Panc1 (cell line): ENCODE measurements around the gene DCHS2. TPM values are rescaled to one million over a fixed set of nuclear protein-coding genes. Genes with fewer than 3 reads are reported as not detected.

Source experiments
- ATAC-seq: fragments of 200-7000 bp; cut with Tn5 transposase; 2 replicates; pipeline ENCODE4 v1.9.1; 2020; ENCODE audit warnings: mild to moderate bottlenecking, moderate library complexity
- BruUV-seq: library from RNA; stranded (reverse); fragments of 400-500 nt; replicated peaks from 2 replicates; lab custom pipeline; 2021; lab: Mats Ljungman, UMichigan
- CTCF ChIA-PET: fragments of 300-600 bp; sonication (Branson Sonifier 250); formaldehyde crosslinking; loops from one replicate; lab custom pipeline; 2022; ENCODE audit warnings: antibody characterized with exemption; lab: Charles Lee
- POLR2A ChIA-PET: fragments of 300-600 bp; sonication (Branson Sonifier 250); formaldehyde crosslinking; loops from one replicate; lab custom pipeline; 2022; ENCODE audit warnings: antibody characterized with exemption; lab: Charles Lee
- DNase-seq: peaks from one replicate; pipeline ENCODE4 v3.0.0-alpha.2; 2010; ENCODE audit warnings: low read depth, low spot score
- H3K27ac ChIP-seq: 2 replicates; pipeline ENCODE4 v1.5.1; 2011; ENCODE audit warnings: mild to moderate bottlenecking, low read length, inconsistent platforms
- H3K27me3 ChIP-seq: fragments of 200-500 bp; sonication (Bioruptor generic); 2 replicates; pipeline ENCODE4 v1.6.0; 2014; ENCODE audit warnings: low read length, inconsistent platforms; ENCODE audit not compliant: control insufficient read depth, insufficient read depth
- H3K36me3 ChIP-seq: fragments of 200-500 bp; sonication (Bioruptor generic); 2 replicates; pipeline ENCODE4 v1.5.1; 2014; ENCODE audit warnings: inconsistent platforms, mild to moderate bottlenecking, low read length, moderate library complexity; ENCODE audit not compliant: control insufficient read depth, insufficient read depth
- H3K4me1 ChIP-seq: 2 replicates; pipeline ENCODE4 v1.5.1; 2011; ENCODE audit warnings: inconsistent platforms, mild to moderate bottlenecking, low read length, moderate library complexity; ENCODE audit not compliant: control insufficient read depth, insufficient read depth
- H3K4me3 ChIP-seq, 2 experiments: 2 replicates each; pipeline ENCODE4 v1.5.1; 2011 to 2012; ENCODE audit warnings: low read depth in 2 of 2, low read length in 2 of 2, mild to moderate bottlenecking in 2 of 2, inconsistent platforms in 1 of 2, moderate library complexity in 1 of 2
- H3K9me3 ChIP-seq: fragments of 200-500 bp; sonication (Bioruptor generic); 2 replicates; pipeline ENCODE4 v1.5.1; 2014; ENCODE audit warnings: low read depth, mild to moderate bottlenecking, inconsistent platforms, low read length, moderate library complexity; ENCODE audit not compliant: control insufficient read depth, insufficient read depth
- POLR2AphosphoS5 ChIP-seq: IDR thresholded peaks from 2 replicates; pipeline ENCODE4 v1.6.1; 2012; ENCODE audit warnings: mild to moderate bottlenecking, low read depth, low read length, moderate library complexity
- SIN3A ChIP-seq: IDR thresholded peaks from 2 replicates; pipeline ENCODE4 v1.6.1; 2012; ENCODE audit warnings: low read depth, mild to moderate bottlenecking, low read length, moderate library complexity, borderline replicate concordance; ENCODE audit not compliant: insufficient read depth
- TCF7L2 ChIP-seq: IDR thresholded peaks from 2 replicates; pipeline ENCODE4 v1.6.1; 2011; ENCODE audit warnings: mild to moderate bottlenecking, low read depth, low read length, inconsistent platforms
- in situ Hi-C: cut with HindIII; loops from 2 replicates; pipeline ENCODE4 v1.10.0; 2016; ENCODE audit warnings: low sequenced_read_pairs, low pct_unique_long_range_greater_than_20kb
- intact Hi-C: fragments of 100-400 bp; cut with micrococcal nuclease; formaldehyde crosslinking; loops from one replicate; pipeline ENCODE4 v1.10.0; 2022; ENCODE audit not compliant: unreplicated experiment
- total RNA-seq: library from RNA; stranded (reverse); gene quantifications from one replicate; pipeline ENCODE4 v1.2.1, GENCODE V29; 2021; ENCODE audit not compliant: unreplicated experiment
- TF ChIP-seq, protein P1 (sequence below): fragments of 450-650 bp; IDR thresholded peaks from 2 replicates; pipeline ENCODE4 v1.5.1; 2017; ENCODE audit warnings: mild to moderate bottlenecking
- TF ChIP-seq, protein P2 (sequence below), 2 experiments: IDR thresholded peaks; 2 replicates each; pipeline ENCODE4 v1.6.1; 2011 to 2012; ENCODE audit warnings: low read depth in 2 of 2, control low read depth in 1 of 2, low read length in 1 of 2, mild to moderate bottlenecking in 1 of 2, moderate library complexity in 1 of 2; ENCODE audit not compliant: insufficient read depth in 1 of 2

The DCHS2 gene
- total RNA-seq, 1 experiment from 2014 or later, result not detected

DNA sequence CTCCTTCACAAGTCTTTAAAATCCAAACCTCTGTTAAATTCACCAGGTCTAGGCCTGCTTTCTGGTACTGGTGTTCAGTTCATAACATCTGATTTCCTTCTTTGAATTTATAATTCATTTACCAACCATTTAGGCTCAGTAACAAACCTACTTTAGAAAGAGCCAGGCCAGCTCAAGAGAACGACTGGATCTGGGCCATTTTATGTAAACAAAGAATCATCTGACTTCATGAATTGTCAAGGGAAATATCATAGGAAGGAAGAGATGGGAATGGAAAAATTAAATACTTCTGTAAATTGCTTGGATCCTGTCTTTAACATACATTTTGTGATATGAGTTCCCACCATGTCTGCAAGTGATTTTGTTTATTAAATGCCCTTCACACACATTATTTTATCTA is 36.5 kb downstream of the DCHS2 start:
- Histone ChIP-seq H3K4me3 (no peak overlapping the region), H3K27me3 (no peaks in the 10 kb centered on the region), H3K4me1 (no peaks in the 10 kb centered on the region), H3K9me3 (no peaks in the 10 kb centered on the region), H3K36me3 (no peaks in the 10 kb centered on the region), H3K27ac (no peak overlapping the region)
- intact Hi-C loops, result no loop called here
- ChIA-PET CTCF (no interaction called here), POLR2A (no interaction called here)
- ATAC-seq (no peak), DNase-seq (no peak)
- TF ChIP-seq POLR2AphosphoS5, result no peak
- TF ChIP-seq, protein P1, sequence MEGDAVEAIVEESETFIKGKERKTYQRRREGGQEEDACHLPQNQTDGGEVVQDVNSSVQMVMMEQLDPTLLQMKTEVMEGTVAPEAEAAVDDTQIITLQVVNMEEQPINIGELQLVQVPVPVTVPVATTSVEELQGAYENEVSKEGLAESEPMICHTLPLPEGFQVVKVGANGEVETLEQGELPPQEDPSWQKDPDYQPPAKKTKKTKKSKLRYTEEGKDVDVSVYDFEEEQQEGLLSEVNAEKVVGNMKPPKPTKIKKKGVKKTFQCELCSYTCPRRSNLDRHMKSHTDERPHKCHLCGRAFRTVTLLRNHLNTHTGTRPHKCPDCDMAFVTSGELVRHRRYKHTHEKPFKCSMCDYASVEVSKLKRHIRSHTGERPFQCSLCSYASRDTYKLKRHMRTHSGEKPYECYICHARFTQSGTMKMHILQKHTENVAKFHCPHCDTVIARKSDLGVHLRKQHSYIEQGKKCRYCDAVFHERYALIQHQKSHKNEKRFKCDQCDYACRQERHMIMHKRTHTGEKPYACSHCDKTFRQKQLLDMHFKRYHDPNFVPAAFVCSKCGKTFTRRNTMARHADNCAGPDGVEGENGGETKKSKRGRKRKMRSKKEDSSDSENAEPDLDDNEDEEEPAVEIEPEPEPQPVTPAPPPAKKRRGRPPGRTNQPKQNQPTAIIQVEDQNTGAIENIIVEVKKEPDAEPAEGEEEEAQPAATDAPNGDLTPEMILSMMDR, result no peak
- no peak for TF ChIP-seq SIN3A
- TF ChIP-seq TCF7L2, result no peak
- TF ChIP-seq, protein P2, sequence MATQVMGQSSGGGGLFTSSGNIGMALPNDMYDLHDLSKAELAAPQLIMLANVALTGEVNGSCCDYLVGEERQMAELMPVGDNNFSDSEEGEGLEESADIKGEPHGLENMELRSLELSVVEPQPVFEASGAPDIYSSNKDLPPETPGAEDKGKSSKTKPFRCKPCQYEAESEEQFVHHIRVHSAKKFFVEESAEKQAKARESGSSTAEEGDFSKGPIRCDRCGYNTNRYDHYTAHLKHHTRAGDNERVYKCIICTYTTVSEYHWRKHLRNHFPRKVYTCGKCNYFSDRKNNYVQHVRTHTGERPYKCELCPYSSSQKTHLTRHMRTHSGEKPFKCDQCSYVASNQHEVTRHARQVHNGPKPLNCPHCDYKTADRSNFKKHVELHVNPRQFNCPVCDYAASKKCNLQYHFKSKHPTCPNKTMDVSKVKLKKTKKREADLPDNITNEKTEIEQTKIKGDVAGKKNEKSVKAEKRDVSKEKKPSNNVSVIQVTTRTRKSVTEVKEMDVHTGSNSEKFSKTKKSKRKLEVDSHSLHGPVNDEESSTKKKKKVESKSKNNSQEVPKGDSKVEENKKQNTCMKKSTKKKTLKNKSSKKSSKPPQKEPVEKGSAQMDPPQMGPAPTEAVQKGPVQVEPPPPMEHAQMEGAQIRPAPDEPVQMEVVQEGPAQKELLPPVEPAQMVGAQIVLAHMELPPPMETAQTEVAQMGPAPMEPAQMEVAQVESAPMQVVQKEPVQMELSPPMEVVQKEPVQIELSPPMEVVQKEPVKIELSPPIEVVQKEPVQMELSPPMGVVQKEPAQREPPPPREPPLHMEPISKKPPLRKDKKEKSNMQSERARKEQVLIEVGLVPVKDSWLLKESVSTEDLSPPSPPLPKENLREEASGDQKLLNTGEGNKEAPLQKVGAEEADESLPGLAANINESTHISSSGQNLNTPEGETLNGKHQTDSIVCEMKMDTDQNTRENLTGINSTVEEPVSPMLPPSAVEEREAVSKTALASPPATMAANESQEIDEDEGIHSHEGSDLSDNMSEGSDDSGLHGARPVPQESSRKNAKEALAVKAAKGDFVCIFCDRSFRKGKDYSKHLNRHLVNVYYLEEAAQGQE (IDR thresholded peaks at IDR 0.05; ENCODE audit: insufficient read depth in 1 of 2, low read depth in 2 of 2, low read length in 1 of 2), result no peak
- in situ Hi-C loops, result no loop called here
- BruUV-seq, result no TSS peak

DNA sequence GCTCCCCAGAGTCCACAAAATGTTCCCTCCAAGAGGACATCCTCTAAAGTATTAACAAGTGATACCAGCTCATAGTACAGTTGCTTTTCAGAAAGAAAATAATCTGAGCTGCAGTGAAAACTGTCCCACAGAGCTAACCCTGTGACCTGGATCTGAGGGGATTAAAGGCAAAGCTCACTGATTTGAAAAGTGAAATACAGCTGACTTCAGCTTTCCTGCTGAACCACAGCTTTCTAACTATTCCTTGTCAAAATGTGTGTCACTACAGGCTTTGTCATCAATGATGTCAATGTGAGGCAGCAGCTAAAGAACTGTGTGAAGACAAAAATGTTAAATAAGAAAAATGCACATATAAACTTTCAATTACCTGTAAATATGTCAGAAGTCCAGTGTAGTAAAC is 36.9 kb downstream of the DCHS2 start:
- CTCF ChIA-PET, result no interaction called here

More for the DNA sequence above, 36.9 kb downstream of the DCHS2 start:
- no peaks in the 10 kb centered on the region for H3K36me3 ChIP-seq
- no peaks in the 10 kb centered on the region for H3K27me3 ChIP-seq
- H3K4me1 ChIP-seq, result no peaks in the 10 kb centered on the region
- POLR2A ChIA-PET, result no interaction called here
- TF ChIP-seq SIN3A, result no peak
- TF ChIP-seq, protein P2 (IDR thresholded peaks at IDR 0.05; ENCODE audit: insufficient read depth in 1 of 2, low read depth in 2 of 2, low read length in 1 of 2), result no peak
- TF ChIP-seq, protein P1, result no peak
- no peak for TF ChIP-seq POLR2AphosphoS5
- TF ChIP-seq TCF7L2, result no peak
- DNase-seq, result no peak
- in situ Hi-C loops (no loop called here), intact Hi-C loops (no loop called here)
- H3K4me3 ChIP-seq, result no peak overlapping the region
- BruUV-seq, result no TSS peak
- H3K9me3 ChIP-seq, result no peaks in the 10 kb centered on the region
- H3K27ac ChIP-seq, result no peak overlapping the region
- no peak for ATAC-seq
